HCT116 (cell line): ENCODE measurements around the gene SNX25. TPM values are rescaled to one million over a fixed set of nuclear protein-coding genes. Genes with fewer than 3 reads are reported as not detected.

Source experiments
- ATAC-seq: fragments of 200-7000 bp; cut with Tn5 transposase; 2 replicates; pipeline ENCODE4 v1.9.1; 2020; ENCODE audit warnings: mild to moderate bottlenecking, moderate library complexity
- BruUV-seq: library from RNA; stranded (reverse); fragments of 400-500 nt; replicated peaks from 2 replicates; lab custom pipeline; 2021; lab: Mats Ljungman, UMichigan
- CTCF ChIA-PET: fragments of 300-600 bp; sonication (Branson Sonifier 250); formaldehyde crosslinking; loops from one replicate; lab custom pipeline; 2021; ENCODE audit warnings: antibody characterized with exemption; lab: Charles Lee
- POLR2A ChIA-PET: fragments of 300-600, 350-600 bp; sonication (Branson Sonifier 250); formaldehyde crosslinking; loops from one replicate; lab custom pipeline; 2021; ENCODE audit warnings: antibody characterized with exemption; lab: Charles Lee
- RAD21 ChIA-PET, 2 experiments: fragments of 300-600 bp; sonication (Branson Sonifier 250); formaldehyde crosslinking; loops; one replicate each; lab custom pipeline; 2023; ENCODE audit warnings: low total read pairs in 2 of 2; ENCODE audit not compliant: uncharacterized antibody in 2 of 2, unreplicated experiment in 2 of 2, low non-redundant PET in 1 of 2; lab: Charles Lee
- DNase-seq: peaks from one replicate; pipeline ENCODE4 v3.0.0-alpha.2; 2010; ENCODE audit warnings: low read depth, low spot score
- H2AFZ ChIP-seq: fragments of 200-600 bp; shearing (Covaris generic), sonication (generic); 2 replicates; pipeline ENCODE4 v1.6.1; 2017; ENCODE audit warnings: low read depth, mixed run types, mixed read lengths, antibody characterized with exemption, low read length; ENCODE audit not compliant: poor library complexity, severe bottlenecking
- H3K27ac ChIP-seq: 2 replicates; pipeline ENCODE4 v1.5.1; 2012; ENCODE audit warnings: low read depth, low read length
- H3K27me3 ChIP-seq: fragments of 200-600 bp; sonication (generic); 2 replicates; pipeline ENCODE4 v1.6.1; 2016; ENCODE audit warnings: mixed run types, low read length, mixed read lengths; ENCODE audit not compliant: insufficient read depth
- H3K36me3 ChIP-seq, 2 experiments: fragments of 200-500 bp in 1 of 2; fragments of 200-600 bp in 1 of 2; sonication (Bioruptor generic) in 1 of 2; sonication (generic) in 1 of 2; 2 replicates each; pipeline versions ENCODE4 v1.5.1 to v1.6.1; 2014 to 2016; ENCODE audit warnings: low read length in 2 of 2, inconsistent platforms in 1 of 2, mixed read lengths in 1 of 2, mixed run types in 1 of 2; ENCODE audit not compliant: insufficient read depth in 2 of 2, control insufficient read depth in 1 of 2
- H3K4me1 ChIP-seq, 2 experiments: fragments of 200-600 bp in 1 of 2; sonication (generic) in 1 of 2; 2 replicates each; pipeline versions ENCODE4 v1.5.1 to v1.6.1; 2012 to 2017; ENCODE audit warnings: low read length in 2 of 2, inconsistent platforms in 1 of 2, mild to moderate bottlenecking in 1 of 2, mixed read lengths in 1 of 2, mixed run types in 1 of 2, moderate library complexity in 1 of 2; ENCODE audit not compliant: insufficient read depth in 2 of 2, control insufficient read depth in 1 of 2
- H3K4me2 ChIP-seq: fragments of 200-600 bp; sonication (generic); 2 replicates; pipeline ENCODE4 v1.6.1; 2017; ENCODE audit warnings: mixed run types, low read length, mixed read lengths
- H3K4me3 ChIP-seq, 2 experiments: fragments of 200-600 bp in 1 of 2; sonication (generic) in 1 of 2; replicated peaks in 1 of 2; 2 replicates each; pipeline ENCODE4 v1.5.1; 2011 to 2016; ENCODE audit warnings: low read length in 2 of 2, control low read depth in 1 of 2, low read depth in 1 of 2, mild to moderate bottlenecking in 1 of 2, mixed read lengths in 1 of 2, mixed run types in 1 of 2
- H3K79me2 ChIP-seq: fragments of 200-600 bp; sonication (generic); 2 replicates; pipeline ENCODE4 v1.6.1; 2017; ENCODE audit warnings: mild to moderate bottlenecking, mixed run types, low read length, moderate library complexity, mixed read lengths; ENCODE audit not compliant: insufficient read depth
- H3K9ac ChIP-seq: fragments of 200-600 bp; sonication (generic); 2 replicates; pipeline ENCODE4 v1.6.1; 2016; ENCODE audit warnings: low read length, mixed read lengths
- H3K9me2 ChIP-seq: fragments of 200-600 bp; sonication (generic), shearing (Covaris generic); 2 replicates; pipeline ENCODE4 v1.6.1; 2017; ENCODE audit warnings: mixed run types, mild to moderate bottlenecking, moderate library complexity; ENCODE audit not compliant: insufficient read depth
- H3K9me3 ChIP-seq, 2 experiments: fragments of 200-500 bp in 1 of 2; fragments of 200-600 bp in 1 of 2; sonication (Bioruptor generic) in 1 of 2; sonication (generic) in 1 of 2; 2 replicates each; pipeline ENCODE4 v1.6.1; 2014 to 2017; ENCODE audit warnings: low read length in 2 of 2, mixed read lengths in 2 of 2, inconsistent platforms in 1 of 2, low read depth in 1 of 2, mild to moderate bottlenecking in 1 of 2, mixed run types in 1 of 2, moderate library complexity in 1 of 2; ENCODE audit not compliant: control insufficient read depth in 1 of 2, insufficient read depth in 1 of 2
- H4K20me1 ChIP-seq: fragments of 200-600 bp; sonication (generic), shearing (Covaris generic); 2 replicates; pipeline ENCODE4 v1.6.1; 2017; ENCODE audit warnings: mixed run types, mild to moderate bottlenecking, moderate library complexity; ENCODE audit not compliant: insufficient read depth
- EGR1 ChIP-seq: IDR thresholded peaks from 2 replicates; pipeline ENCODE4 v1.6.1; 2012; ENCODE audit warnings: low read depth
- EZH2 ChIP-seq: fragments of 200-600 bp; sonication (generic); IDR thresholded peaks from 2 replicates; pipeline ENCODE4 v1.6.1; 2017; ENCODE audit warnings: antibody characterized with exemption, mixed run types
- POLR2AphosphoS5 ChIP-seq: IDR thresholded peaks from 2 replicates; pipeline ENCODE4 v1.6.1; 2011; ENCODE audit warnings: mild to moderate bottlenecking, low read depth, low read length, moderate library complexity
- RAD21 ChIP-seq: IDR thresholded peaks from 2 replicates; pipeline ENCODE4 v1.6.1; 2012; ENCODE audit warnings: low read depth, mild to moderate bottlenecking
- SRF ChIP-seq: IDR thresholded peaks from 2 replicates; pipeline ENCODE4 v1.6.1; 2012; ENCODE audit warnings: low read depth
- YY1 ChIP-seq: IDR thresholded peaks from 2 replicates; pipeline ENCODE4 v1.6.1; 2011; ENCODE audit warnings: low read length, low read depth, moderate library complexity, mild to moderate bottlenecking; ENCODE audit not compliant: insufficient replicate concordance; ENCODE audit errors: extremely low read depth
- ZFX ChIP-seq: fragments of 450-650 bp; IDR thresholded peaks from 2 replicates; pipeline ENCODE4 v1.6.1; 2017
- ZNF274 ChIP-seq: fragments of 200-500 bp; sonication (Bioruptor generic); IDR thresholded peaks from 2 replicates; pipeline ENCODE4 v1.6.1; 2014; ENCODE audit warnings: mild to moderate bottlenecking, low read depth, low read length, inconsistent platforms
- intact Hi-C: fragments of 100-400 bp; cut with micrococcal nuclease; formaldehyde crosslinking; loops from 2 replicates; pipeline ENCODE4 v1.10.0; 2022
- total RNA-seq: library from RNA; stranded (reverse); gene quantifications from one replicate; pipeline ENCODE4 v1.2.1, GENCODE V29; 2021; ENCODE audit not compliant: unreplicated experiment
- TF ChIP-seq, protein P1 (sequence below), 3 experiments: fragments of 200-600 bp in 1 of 3; sonication (generic) in 1 of 3; IDR thresholded peaks in 2 of 3; conservative IDR thresholded peaks in 1 of 3; 2 replicates each; pipeline ENCODE4 v1.5.1; 2012 to 2017; ENCODE audit warnings: low read depth in 2 of 3, low read length in 2 of 3, antibody characterized with exemption in 1 of 3, borderline replicate concordance in 1 of 3, control low read depth in 1 of 3, mild to moderate bottlenecking in 1 of 3, mixed read lengths in 1 of 3, mixed run types in 1 of 3, moderate library complexity in 1 of 3; ENCODE audit not compliant: insufficient read depth in 1 of 3
- TF ChIP-seq, protein P2 (sequence below): IDR thresholded peaks from 2 replicates; pipeline ENCODE4 v1.6.1; 2011; ENCODE audit warnings: mild to moderate bottlenecking, low read length, moderate library complexity; ENCODE audit not compliant: insufficient replicate concordance; ENCODE audit errors: extremely low read depth

The SNX25 gene
- total RNA-seq, 1 experiment from 2014 or later: 20.9 TPM

DNA sequence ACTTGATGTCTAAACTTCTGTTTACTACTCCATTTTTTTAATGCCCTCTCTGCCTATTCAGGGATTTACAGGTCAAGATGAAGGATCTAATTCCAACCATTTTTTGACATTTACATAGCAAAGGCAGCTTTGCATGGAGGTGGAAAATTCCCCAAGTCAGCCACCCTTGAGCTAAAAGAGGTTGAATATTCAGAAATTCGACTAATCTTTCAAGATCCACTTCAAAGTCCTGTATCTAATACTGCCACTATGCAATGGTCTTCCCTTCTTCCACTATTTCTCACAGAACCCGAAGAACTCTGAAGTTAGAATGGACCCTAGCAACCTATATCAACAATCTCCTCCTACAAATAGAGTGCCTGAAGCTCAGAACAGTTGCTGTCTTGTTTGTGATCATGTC is 27.2 kb upstream of the SNX25 start:
- no peak for ATAC-seq
- RAD21 ChIA-PET: no interaction called here
- no peaks in the 10 kb centered on the region for H3K4me1 ChIP-seq
- TF ChIP-seq ZFX: no peak
- TF ChIP-seq, all 23 proteins: peak for 0
- no peak overlapping the region for H3K9ac ChIP-seq
- H3K27me3 ChIP-seq: no peaks in the 10 kb centered on the region
- no peak for DNase-seq
- no peak overlapping the region for H3K4me2 ChIP-seq
- H2AFZ ChIP-seq: no peak overlapping the region
- no peaks in the 10 kb centered on the region for H3K9me2 ChIP-seq
- peaks cover 80% of the 10 kb centered on the region for H3K79me2 ChIP-seq
- no peak overlapping the region for H3K4me3 ChIP-seq
- intact Hi-C loops: loop anchor here (2.0 kb wide), 1 partner anchor 415 kb away; no protein-coding TSS in a partner anchor
- ChIA-PET CTCF (no interaction called here), POLR2A (no interaction called here)
- BruUV-seq: no TSS peak
- no peak overlapping the region for H3K27ac ChIP-seq
- H3K9me3 ChIP-seq: no peaks in the 10 kb centered on the region
- H4K20me1 ChIP-seq: peaks cover 4% of the 10 kb centered on the region; the same call in 1 of the 2 replicates
- 0 out of 4 replicates have a peak, but pooled peaks cover 0 to 4% of the 10 kb centered on the region in 2 experiments for H3K36me3 ChIP-seq

DNA sequence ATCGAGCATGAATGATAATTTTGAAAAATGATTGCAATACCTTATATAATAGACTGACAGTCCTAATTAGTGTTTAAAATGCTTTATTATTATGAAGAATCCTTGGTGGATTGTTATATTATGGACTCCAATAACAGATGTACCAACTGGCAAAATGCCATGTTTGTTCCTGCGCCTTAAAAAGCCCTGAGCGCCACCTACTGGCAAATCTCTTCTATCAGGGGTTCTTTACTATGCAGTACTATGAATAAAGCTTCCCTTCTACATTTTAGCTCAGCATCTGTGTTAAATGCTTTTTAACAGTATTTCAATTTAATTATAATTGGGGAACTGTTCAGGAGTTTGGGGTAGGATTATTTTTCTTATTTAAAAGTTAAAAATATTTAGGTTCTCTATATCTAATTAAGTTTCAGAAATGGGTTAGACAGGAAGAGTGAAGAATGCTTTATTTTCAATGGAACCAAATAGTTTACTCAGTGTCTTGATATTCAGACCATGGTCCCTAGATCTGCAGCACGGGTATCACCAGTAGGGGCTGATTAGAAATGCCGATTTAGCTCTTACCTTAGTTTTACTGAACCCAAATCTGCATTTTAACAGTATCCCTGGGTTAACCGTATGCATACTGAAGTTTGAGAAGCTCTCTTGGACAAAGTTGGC is 25.6 kb upstream of the SNX25 start:
- peaks cover 0 to 8% of the 10 kb centered on the region in 2 experiments; a peak in 1 of 4 replicates for H3K36me3 ChIP-seq
- H3K79me2 ChIP-seq: peaks cover 85% of the 10 kb centered on the region
- no peaks in the 10 kb centered on the region for H3K9me2 ChIP-seq
- ChIA-PET CTCF (interaction anchor here (0.6 to 2.3 kb wide), 24 partner anchors 10 to 414 kb away, joined by 3 to 18 read pairs (median 4); partner anchors contain the start of gene SLC25A4), POLR2A (no interaction called here), RAD21 (interaction anchor here in 1 of 2 experiments (1.0 kb wide), 1 partner anchor 49 kb away, joined by 3 read pairs; no protein-coding TSS in a partner anchor)
- BruUV-seq: no TSS peak
- H3K27me3 ChIP-seq: no peaks in the 10 kb centered on the region
- peak; percentile 78 for DNase-seq
- no peaks in the 10 kb centered on the region for H3K4me1 ChIP-seq
- H4K20me1 ChIP-seq: peaks cover 4% of the 10 kb centered on the region; the same call in 1 of the 2 replicates
- no peaks in the 10 kb centered on the region for H3K9me3 ChIP-seq
- no peak overlapping the region for H3K9ac ChIP-seq
- H3K4me2 ChIP-seq: no peak overlapping the region
- intact Hi-C loops: loop anchor here (1.0 to 2.0 kb wide), 3 partner anchors 49 to 413 kb away; no protein-coding TSS in a partner anchor
- no peak overlapping the region for H2AFZ ChIP-seq
- no peak overlapping the region for H3K27ac ChIP-seq
- H3K4me3 ChIP-seq: no peak overlapping the region
- peak; percentile 78 for TF ChIP-seq RAD21
- no peak for TF ChIP-seq YY1
- TF ChIP-seq, protein P1, sequence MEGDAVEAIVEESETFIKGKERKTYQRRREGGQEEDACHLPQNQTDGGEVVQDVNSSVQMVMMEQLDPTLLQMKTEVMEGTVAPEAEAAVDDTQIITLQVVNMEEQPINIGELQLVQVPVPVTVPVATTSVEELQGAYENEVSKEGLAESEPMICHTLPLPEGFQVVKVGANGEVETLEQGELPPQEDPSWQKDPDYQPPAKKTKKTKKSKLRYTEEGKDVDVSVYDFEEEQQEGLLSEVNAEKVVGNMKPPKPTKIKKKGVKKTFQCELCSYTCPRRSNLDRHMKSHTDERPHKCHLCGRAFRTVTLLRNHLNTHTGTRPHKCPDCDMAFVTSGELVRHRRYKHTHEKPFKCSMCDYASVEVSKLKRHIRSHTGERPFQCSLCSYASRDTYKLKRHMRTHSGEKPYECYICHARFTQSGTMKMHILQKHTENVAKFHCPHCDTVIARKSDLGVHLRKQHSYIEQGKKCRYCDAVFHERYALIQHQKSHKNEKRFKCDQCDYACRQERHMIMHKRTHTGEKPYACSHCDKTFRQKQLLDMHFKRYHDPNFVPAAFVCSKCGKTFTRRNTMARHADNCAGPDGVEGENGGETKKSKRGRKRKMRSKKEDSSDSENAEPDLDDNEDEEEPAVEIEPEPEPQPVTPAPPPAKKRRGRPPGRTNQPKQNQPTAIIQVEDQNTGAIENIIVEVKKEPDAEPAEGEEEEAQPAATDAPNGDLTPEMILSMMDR (IDR thresholded peaks at IDR 0.05 in 2 of 3, conservative IDR thresholded peaks at IDR 0.05 in 1 of 3; ENCODE audit: borderline replicate concordance in 1 of 3, insufficient read depth in 1 of 3, low read depth in 2 of 3, low read length in 2 of 3): peak; percentile 66 to 81 (median 81); a peak in 5 of 6 replicates
- TF ChIP-seq, protein P2, sequence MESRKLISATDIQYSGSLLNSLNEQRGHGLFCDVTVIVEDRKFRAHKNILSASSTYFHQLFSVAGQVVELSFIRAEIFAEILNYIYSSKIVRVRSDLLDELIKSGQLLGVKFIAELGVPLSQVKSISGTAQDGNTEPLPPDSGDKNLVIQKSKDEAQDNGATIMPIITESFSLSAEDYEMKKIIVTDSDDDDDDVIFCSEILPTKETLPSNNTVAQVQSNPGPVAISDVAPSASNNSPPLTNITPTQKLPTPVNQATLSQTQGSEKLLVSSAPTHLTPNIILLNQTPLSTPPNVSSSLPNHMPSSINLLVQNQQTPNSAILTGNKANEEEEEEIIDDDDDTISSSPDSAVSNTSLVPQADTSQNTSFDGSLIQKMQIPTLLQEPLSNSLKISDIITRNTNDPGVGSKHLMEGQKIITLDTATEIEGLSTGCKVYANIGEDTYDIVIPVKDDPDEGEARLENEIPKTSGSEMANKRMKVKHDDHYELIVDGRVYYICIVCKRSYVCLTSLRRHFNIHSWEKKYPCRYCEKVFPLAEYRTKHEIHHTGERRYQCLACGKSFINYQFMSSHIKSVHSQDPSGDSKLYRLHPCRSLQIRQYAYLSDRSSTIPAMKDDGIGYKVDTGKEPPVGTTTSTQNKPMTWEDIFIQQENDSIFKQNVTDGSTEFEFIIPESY: no peak
- peak; percentile 38; the same call in 1 of the 2 replicates for TF ChIP-seq POLR2AphosphoS5
- no peak for TF ChIP-seq SRF
- TF ChIP-seq EZH2: no peak
- TF ChIP-seq ZNF274: no peak
- TF ChIP-seq EGR1: no peak
- peak; percentile 84 for ATAC-seq
